COLO668 (cell line): ENCODE results near the gene ALKBH5.
A peak's percentile ranks its signal among the peaks of the same experiment; 100 is the strongest.

ENCODE experiments used
- DNase-seq: peaks from one replicate; lab custom pipeline; 2025; ENCODE audit not compliant: unreplicated experiment; lab: John Stamatoyannopoulos, UW

The ALKBH5 gene

DNA sequence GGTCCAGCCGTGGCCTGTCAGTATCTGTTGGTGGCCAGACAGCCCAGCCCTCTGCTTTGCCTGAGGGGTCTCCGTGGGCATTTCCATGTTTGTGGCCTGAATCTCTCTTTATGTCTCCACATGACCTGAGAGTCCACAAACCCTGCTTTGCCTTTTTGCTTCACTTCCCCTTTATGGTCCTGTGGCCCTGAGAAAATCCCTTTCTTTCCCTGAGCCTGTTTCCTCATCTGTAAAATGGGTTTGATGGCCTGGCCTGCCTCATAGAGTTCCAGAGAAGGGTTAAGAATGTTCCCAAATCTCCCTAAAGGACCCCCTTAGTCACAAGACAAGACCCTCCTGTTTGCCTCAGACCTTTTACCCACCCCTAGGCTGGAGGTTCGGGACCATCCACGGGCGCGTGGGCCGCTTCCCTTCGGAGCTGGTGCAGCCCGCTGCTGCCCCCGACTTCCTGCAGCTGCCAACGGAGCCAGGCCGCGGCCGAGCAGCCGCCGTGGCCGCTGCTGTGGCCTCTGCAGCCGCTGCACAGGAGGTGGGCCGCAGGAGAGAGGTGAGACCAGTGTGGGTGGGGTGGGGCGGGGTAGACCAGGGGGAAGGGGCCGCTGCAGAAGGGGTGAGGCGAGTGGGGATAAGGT is 26.2 kb upstream of the ALKBH5 start:
- no peak for DNase-seq

GRCh38 chr17:18158022-18158600 is 25.5 kb upstream of the ALKBH5 start:
- peak; percentile 89 for DNase-seq

DNA sequence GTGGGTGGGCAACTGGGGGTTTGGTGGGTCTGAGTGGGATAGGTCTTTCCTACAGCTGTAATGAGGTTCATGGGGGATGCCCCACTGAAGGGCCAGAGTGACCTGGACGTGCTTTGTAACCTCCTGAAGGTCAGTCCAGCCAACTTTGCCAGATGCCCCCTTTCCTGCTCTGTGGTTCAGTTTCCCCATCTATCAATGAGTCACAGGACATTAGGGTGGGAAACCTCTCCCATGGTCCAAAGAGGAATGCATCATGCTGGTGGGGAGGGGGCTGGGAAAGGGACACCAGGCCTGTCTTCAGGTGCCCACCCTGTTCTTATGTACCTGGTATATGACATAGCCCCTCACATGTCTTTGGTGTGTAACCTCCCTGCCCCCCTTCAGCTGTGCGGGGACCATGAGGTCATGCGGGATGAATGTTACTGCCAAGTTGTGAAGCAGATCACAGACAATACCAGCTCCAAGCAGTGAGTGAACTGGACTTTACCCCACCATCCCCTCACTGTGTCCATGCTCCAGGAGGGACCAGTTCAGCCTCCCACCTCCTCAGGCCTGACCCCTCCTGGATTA is 24.0 kb upstream of the ALKBH5 start:
- no peak for DNase-seq

DNA sequence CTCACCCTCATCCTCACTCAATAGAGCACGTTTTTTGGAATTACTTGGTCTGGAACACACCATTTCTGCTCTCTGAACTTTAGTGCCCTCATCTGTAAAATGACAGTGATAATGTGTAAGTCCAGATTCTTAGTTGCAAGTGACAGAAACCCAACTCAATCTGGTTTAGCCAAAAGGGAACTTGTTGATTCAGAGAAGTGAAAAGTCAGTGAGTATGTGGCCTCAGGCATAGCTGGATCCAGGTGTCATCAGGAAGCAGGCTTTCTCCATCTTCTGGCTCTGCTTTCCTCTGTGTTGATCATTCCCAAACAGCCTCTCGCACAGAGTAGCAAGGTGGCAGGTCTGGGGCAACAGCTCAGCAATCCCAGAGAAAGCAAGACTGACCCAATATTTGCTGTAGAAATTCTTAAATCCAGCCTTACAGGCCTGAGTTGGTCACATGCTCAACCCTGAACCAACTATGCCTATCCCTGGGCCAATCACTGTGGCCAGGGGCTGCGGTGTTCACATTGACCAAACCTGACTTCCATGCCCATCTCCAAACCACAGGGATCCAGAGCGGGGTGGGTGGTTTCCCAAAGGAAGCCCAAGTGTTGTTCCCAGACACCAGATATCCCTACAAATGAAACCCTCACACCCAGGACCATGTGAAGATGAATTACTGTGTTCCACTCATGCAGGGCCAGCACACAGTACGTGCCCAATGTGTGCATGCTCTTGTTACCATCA is 23.3 kb upstream of the ALKBH5 start:
- DNase-seq: no peak

- DNase-seq: no peak
These were observed 22.2 kb upstream of the ALKBH5 start for GRCh38 chr17:18161207-18162145.

GRCh38 chr17:18163547-18163946 is 20.1 kb upstream of the ALKBH5 start:
- DNase-seq: no peak

- no peak for DNase-seq
These were observed 16.7 kb upstream of the ALKBH5 start for GRCh38 chr17:18166894-18167293.

- DNase-seq: peak; percentile 31
These were observed 16.2 kb upstream of the ALKBH5 start for GRCh38 chr17:18167421-18167820.

GRCh38 chr17:18172531-18173278 is 10.9 kb upstream of the ALKBH5 start:
- DNase-seq: no peak

DNA sequence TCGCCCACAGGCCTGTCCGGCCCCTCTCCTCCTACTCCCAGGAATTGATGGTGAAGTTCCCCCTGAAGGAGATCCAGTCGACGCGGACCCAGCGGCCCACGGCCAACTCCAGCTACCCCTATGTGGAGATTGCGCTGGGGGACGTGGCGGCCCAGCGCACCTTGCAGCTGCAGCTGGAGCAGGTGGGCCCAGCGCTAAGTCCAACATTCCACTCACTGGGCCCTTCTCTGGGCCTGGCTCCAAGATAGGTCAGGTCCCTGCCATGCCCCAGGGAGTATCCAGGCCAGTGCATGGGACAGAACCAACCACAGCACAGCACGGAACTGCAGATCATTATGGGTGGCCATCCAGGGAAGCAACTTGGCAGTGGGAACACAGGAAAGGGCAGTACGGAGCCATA is 9.9 kb upstream of the ALKBH5 start:
- no peak for DNase-seq

- no peak for DNase-seq
These were observed 7.5 kb upstream of the ALKBH5 start for GRCh38 chr17:18176176-18176575.

DNA sequence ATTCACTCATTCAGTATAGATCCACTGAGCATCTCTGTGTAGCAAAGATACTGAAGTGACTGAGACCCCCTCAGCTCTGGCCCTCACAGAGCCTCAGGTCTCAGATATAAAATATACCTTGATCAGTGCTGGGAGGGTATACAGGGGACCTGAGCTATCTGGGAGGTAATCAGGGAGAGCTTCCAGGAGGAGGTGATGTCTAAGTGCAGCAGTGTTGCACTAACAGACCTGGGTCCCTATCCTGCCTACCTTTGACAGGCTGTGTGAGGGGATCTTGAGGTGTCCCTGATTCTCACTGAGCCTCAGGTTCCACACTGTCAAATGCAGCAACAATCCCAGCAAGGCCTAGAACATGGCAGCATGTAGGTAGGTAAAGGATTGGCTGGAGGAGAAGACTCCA is 6.5 kb upstream of the ALKBH5 start:
- DNase-seq: no peak

DNA sequence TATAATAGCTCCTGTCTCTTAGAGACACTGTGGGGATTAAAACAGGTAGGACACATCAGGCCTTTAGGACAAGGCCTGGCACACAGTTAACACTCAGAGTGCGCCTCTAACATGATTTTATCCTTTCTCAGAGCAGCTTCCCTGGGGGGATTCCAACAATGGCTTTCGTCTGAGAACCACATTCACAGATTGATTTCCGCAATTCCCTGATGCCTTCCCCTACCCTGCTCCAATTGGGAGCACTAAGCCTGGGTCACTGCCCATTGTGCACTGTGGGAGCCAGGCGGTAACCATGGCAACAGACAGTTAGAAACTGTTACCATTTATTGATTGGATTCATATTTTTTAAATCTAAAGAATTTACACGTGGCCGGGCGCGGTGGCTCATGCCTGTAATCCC is 5.9 kb upstream of the ALKBH5 start:
- DNase-seq: no peak

DNA sequence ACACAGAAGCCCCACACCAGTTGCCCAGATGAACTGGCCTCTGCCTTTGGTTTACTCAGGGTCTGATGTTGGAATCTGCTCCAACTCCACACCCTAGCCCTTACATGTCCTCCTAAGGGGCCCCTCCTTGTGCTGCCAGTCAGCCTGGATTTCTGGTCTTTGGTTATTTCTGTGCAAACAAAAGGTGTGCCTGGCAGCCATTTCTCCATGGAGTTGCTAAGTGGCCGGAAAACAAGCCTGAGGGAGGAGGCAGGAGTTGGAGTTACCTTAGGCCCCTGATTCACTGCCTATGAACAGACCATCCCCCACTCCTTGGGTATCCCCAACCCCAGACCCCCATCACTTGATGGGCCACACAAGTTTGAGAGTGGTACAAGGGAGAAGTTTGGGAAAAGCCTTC is 4.4 kb upstream of the ALKBH5 start:
- no peak for DNase-seq

DNA sequence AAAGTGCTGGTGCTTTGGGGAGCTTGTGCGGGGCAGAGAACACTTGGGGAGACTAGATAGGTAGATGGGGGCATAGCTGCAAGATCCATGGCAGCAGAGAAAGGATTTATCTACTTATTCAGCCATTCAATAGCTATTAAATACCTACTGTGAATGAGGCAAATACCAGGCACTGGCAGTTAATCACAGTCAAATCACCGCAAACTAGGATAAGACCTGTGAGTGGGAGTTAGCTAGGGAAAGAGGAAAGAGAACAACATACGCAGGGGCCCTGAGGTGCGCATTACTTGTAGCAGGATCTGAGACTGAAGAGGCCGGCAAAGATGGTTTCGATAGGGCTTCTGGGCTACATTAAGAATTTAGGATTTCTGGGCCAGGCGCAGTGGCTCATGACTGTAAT is 3.8 kb upstream of the ALKBH5 start:
- DNase-seq: no peak

- DNase-seq: no peak
These were observed 2.3 kb upstream of the ALKBH5 start for GRCh38 chr17:18181358-18181757.

DNA sequence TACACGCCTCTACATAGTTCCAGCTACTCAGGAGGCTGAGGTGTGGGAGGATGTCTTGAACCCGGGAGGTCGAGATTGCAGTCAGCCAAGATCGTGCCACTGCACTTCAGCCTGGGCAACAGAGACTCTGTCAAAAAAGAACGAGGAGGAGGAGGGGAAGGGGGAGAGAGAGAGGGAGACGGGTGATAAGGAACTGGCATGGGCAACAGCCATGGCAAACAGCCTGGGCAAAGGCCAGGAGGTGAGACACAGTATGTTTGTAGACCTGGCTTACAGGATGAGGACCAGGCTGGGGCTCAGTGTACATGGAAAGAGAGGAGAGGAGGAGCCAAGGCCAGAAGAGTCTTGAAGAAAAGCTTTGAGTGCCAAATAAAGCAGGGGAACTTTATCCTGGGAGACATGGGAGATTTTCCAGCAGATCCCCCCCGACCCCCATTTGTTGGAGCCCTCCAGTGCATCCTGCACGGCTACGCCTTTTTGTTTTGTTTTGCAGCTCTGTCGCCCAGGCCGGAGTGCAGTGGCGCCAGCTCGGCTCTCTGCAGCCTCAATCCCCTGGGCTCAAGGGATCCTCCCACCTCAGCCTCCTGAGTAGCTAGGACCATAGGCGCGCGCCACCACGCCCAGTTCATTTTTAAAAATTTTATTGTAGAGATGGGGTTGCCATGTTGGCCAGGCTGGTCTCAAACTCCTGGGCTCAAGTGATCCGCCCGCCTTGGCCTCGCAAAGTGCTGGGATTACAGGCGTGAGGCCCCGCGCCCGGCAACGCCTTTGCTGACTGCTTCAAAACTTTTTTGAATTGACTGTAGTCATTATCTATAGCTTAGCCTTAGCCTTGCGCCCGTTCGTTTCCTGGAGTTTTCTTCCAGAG is 1.3 kb upstream of the ALKBH5 start:
- peak; percentile 26 for DNase-seq

- DNase-seq: peak; percentile 74
These were observed 672 bp upstream of the ALKBH5 start for GRCh38 chr17:18182978-18183333.
